ENCODE measurements around the gene KRTAP21-3.

KRTAP21-3 gene

DNA sequence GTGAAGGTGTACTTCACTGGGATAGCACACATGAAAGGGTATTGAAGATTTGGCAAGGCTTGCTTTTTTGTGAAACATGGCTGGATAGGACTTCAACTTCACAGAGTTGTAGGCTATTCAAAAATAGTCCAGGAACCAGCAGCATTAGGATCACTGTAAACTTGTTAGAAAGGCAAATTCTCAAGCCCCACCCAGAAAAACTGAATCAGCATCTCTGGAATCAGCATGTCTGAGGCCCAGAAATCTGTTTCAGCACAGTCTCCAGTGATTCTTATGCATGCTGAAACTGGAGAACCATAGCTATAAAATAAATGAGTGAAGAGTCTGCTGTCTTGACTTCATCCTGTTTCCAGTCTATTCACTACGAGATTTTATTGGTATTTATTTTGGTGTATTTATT, 8.1 kb upstream of the KRTAP21-3 start:
- no peak for DNase-seq (ENCODE audit: low read depth, low spot score)
- ChIA-PET CTCF (no interaction called here), POLR2A (no interaction called here)
- TF ChIP-seq, protein P1, sequence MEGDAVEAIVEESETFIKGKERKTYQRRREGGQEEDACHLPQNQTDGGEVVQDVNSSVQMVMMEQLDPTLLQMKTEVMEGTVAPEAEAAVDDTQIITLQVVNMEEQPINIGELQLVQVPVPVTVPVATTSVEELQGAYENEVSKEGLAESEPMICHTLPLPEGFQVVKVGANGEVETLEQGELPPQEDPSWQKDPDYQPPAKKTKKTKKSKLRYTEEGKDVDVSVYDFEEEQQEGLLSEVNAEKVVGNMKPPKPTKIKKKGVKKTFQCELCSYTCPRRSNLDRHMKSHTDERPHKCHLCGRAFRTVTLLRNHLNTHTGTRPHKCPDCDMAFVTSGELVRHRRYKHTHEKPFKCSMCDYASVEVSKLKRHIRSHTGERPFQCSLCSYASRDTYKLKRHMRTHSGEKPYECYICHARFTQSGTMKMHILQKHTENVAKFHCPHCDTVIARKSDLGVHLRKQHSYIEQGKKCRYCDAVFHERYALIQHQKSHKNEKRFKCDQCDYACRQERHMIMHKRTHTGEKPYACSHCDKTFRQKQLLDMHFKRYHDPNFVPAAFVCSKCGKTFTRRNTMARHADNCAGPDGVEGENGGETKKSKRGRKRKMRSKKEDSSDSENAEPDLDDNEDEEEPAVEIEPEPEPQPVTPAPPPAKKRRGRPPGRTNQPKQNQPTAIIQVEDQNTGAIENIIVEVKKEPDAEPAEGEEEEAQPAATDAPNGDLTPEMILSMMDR (IDR thresholded peaks at IDR 0.05; ENCODE audit: insufficient read depth, low read length, missing control alignments), result no peak
- no peak overlapping the region for H3K4me3 ChIP-seq (ENCODE audit: low read depth, low read length)

DNA sequence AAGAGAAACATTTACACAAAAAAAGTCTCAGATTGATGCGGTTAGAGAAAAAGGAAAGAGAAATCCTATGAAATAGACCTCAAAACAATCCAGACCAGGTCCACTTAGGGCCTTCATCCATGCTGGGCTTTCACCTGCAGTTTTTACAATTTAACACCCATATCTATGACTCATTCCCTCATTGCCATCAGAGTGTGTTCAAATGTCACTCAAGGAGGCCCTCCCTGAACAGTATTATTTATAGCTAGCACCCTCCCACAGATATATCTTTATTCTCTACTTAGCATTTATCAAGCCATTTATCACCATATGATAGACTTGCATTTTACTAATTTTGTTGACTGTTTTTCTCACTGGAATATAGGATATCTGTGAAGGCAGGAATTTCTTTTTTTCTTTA, 824 bp upstream of the KRTAP21-3 start:
- POLR2A ChIA-PET, result no interaction called here
- CTCF ChIA-PET, result no interaction called here
- no peak for DNase-seq (ENCODE audit: low read depth, low spot score)
- H3K4me3 ChIP-seq (ENCODE audit: low read depth, low read length), result no peak overlapping the region
- TF ChIP-seq, protein P1 (IDR thresholded peaks at IDR 0.05; ENCODE audit: insufficient read depth, low read length, missing control alignments), result no peak

DNA sequence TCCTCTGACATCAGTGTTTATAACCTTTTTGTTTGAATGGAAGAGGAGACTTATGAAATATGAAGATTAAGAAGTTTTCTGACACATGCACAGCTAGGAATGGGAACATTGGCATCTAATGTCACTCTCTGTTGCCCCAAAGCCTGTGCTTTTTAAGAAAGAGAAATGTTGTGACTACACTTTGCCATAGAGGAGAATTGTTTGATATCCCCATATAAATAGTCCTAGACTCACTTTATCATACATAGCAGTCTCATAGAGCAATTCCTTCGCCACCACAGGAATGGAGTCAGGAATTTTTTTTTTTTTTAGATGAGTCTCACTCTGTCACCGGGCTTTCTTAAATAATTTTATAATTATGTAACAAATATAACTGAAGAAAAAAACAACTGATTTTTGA, 1.5 kb downstream of the KRTAP21-3 start:
- ChIA-PET CTCF (no interaction called here), POLR2A (no interaction called here)
- no peak for DNase-seq (ENCODE audit: low read depth, low spot score)
- TF ChIP-seq, protein P1 (IDR thresholded peaks at IDR 0.05; ENCODE audit: insufficient read depth, low read length, missing control alignments), result no peak
- H3K4me3 ChIP-seq (ENCODE audit: low read depth, low read length), result no peak overlapping the region

DNA sequence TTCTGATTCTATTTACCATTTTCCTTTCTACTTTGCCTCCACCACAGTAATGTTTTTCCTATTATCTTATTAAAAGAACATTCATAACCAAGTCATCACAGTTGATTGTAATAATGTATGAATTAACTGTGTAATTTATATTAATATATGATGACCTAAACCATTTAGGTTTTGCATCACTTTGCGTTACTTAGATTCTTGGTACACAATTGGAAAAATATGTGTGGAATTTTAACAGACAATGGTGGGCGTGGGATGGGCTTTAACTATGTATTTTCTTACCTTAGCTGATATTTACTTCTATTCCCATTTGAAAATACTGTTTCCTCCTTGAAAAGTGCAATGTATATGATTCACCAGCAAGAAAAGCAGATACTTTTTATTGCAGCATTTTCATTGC, 3.6 kb downstream of the KRTAP21-3 start:
- ChIA-PET POLR2A (no interaction called here), CTCF (no interaction called here)
- DNase-seq (ENCODE audit: low read depth, low spot score), result no peak
- TF ChIP-seq, protein P1 (IDR thresholded peaks at IDR 0.05; ENCODE audit: insufficient read depth, low read length, missing control alignments), result no peak
- H3K4me3 ChIP-seq (ENCODE audit: low read depth, low read length), result no peak overlapping the region

DNA sequence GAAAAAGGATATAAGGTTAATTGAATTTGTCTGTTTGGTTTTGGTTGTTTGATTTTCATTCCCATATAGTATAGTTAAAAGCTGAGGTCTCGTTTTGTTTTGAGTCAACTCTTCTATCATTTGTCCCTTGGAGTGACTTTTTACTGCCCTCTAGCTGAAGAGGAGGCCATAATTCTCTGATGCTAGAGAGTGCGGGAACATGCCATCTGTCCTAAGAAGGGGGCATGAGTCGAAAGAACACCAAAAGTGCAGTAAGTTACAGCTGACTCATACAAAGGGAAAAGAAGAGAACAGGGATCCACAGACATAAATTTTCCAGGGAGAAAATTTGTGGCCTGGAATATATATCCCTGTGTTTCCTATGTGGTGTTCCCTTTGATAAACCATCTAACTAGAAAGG, 4.1 kb downstream of the KRTAP21-3 start:
- ChIA-PET POLR2A (no interaction called here), CTCF (no interaction called here)
- H3K4me3 ChIP-seq (ENCODE audit: low read depth, low read length), result no peak overlapping the region
- no peak for DNase-seq (ENCODE audit: low read depth, low spot score)
- TF ChIP-seq, protein P1 (IDR thresholded peaks at IDR 0.05; ENCODE audit: insufficient read depth, low read length, missing control alignments), result no peak

DNA sequence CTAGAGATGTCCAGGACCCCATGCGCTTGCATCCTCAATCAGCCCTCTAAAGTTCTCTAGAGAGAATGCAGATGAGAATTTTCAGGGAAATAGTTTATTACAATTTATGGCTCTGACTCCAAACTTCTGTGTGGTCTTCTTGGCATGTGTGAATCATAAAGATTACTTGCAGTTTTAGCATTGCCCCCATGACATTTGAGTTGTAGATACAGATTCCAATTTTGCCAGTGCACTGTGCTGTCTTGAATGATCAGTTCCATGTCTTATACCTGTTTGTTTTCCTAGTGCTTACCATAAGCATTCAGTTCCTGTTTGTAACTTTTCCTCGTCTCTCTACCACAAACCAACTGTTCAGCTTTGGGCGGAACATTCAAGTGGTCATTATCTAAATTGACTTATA, 4.8 kb downstream of the KRTAP21-3 start:
- DNase-seq (ENCODE audit: low read depth, low spot score), result no peak
- ChIA-PET CTCF (no interaction called here), POLR2A (no interaction called here)
- TF ChIP-seq, protein P1 (IDR thresholded peaks at IDR 0.05; ENCODE audit: insufficient read depth, low read length, missing control alignments), result no peak
- no peak overlapping the region for H3K4me3 ChIP-seq (ENCODE audit: low read depth, low read length)

Data from AG04449 (cell line).